T-helper 2 cell treated with Interferon-gamma antibody and Interleukin-4, amounts not matched to agents 5 μg/mL and 100 μg/mL, for 36 hours (primary cell): Measurements from ENCODE around the gene C17orf78.
"Not testable (repeated sequence)": the region's sequence is repeated elsewhere in the genome, so short reads cannot be mapped to it uniquely, and the experiment has no call there.

Experiments
- DNase-seq: peaks from one replicate; pipeline ENCODE4 v3.0.0; 2021; ENCODE audit warnings: low spot score
- H3K27ac Mint-ChIP-seq: one replicate; pipeline ENCODE4 v1.8.0; 2021; ENCODE audit warnings: mild to moderate bottlenecking, mixed read lengths
- H3K27me3 Mint-ChIP-seq: one replicate; pipeline ENCODE4 v1.8.0; 2021; ENCODE audit warnings: low read depth, mixed read lengths
- H3K36me3 Mint-ChIP-seq: one replicate; pipeline ENCODE4 v1.8.0; 2021; ENCODE audit warnings: low read depth, mixed read lengths
- H3K4me1 Mint-ChIP-seq: one replicate; pipeline ENCODE4 v1.8.0; 2021; ENCODE audit warnings: low read depth, mixed read lengths
- H3K4me3 Mint-ChIP-seq: one replicate; pipeline ENCODE4 v1.8.0; 2022; ENCODE audit warnings: mild to moderate bottlenecking, moderate library complexity, mixed read lengths
- H3K9me3 Mint-ChIP-seq: one replicate; pipeline ENCODE4 v1.8.0; 2021; ENCODE audit warnings: mixed read lengths

Gene C17orf78

DNA sequence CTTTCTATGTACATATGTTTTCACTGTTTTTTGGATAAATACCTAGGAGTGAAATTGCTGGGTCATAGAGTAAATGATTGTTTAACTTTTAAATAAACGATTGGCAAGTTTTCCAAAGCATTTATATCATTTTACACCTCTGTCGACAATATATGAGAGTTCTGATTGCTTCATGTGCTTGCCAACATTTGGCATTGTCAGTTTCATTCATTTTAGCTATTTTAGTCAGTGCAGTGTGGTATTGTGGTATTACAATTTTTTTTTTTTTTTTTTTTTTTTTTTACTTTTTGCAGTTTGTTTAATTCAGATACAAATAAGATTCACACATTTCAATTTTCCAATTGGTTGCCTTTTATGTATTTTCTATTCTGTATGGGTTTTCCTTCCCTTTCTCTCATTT lies 56.9 kb downstream of the C17orf78 start:
- Mint-ChIP-seq H3K9me3 (no peaks in the 10 kb centered on the region), H3K4me1 (peaks cover 24% of the 10 kb centered on the region), H3K36me3 (peaks cover 37% of the 10 kb centered on the region), H3K27me3 (no peaks in the 10 kb centered on the region), H3K4me3 (no peak overlapping the region), H3K27ac (no peak overlapping the region)
- DNase-seq, result no peak

DNA sequence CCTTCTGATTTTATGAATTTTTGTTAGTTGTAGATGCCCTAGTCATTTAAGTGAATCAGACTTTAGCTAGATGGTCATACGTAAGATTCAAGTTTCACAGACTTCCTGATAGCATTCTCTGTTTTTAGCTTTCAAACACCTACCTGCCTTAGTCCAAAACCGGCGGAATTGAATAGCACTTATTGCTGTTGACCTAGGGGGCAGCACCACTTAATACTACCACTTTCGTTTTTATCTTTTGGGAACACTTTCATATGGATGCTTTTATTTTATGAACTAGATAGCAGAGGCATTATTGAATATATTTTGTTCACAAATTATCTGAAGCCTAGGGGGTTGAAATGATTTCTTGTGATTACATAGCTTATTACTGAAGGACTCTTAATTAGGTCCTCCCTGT lies 62.4 kb downstream of the C17orf78 start:
- H3K36me3 Mint-ChIP-seq, result peaks cover 55% of the 10 kb centered on the region

DNA sequence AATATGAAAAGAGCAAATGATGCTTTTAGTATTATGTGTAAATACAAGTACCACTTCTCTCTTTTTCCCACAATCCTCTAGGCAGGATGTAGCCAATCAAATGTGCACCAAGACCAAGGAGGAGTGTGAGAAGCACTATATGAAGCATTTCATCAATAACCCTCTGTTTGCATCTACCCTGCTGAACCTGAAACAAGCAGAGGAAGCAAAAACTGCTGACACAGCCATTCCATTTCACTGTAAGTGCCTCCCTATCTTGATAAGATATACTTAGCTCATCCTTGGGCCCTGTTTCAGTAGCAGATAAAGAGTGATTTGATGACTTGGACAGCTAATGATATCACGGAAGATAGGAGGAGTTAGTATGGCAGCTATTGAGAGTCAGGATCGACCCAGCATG lies 64.6 kb downstream of the C17orf78 start:
- Mint-ChIP-seq H3K27ac (no peak overlapping the region), H3K36me3 (peaks cover 54% of the 10 kb centered on the region)

More for the DNA sequence above, 62.4 kb downstream of the C17orf78 start:
- Mint-ChIP-seq H3K4me3 (no peak overlapping the region), H3K27ac (no peak overlapping the region), H3K9me3 (no peaks in the 10 kb centered on the region), H3K27me3 (no peaks in the 10 kb centered on the region), H3K4me1 (peaks cover 11% of the 10 kb centered on the region)
- DNase-seq, result no peak

DNA sequence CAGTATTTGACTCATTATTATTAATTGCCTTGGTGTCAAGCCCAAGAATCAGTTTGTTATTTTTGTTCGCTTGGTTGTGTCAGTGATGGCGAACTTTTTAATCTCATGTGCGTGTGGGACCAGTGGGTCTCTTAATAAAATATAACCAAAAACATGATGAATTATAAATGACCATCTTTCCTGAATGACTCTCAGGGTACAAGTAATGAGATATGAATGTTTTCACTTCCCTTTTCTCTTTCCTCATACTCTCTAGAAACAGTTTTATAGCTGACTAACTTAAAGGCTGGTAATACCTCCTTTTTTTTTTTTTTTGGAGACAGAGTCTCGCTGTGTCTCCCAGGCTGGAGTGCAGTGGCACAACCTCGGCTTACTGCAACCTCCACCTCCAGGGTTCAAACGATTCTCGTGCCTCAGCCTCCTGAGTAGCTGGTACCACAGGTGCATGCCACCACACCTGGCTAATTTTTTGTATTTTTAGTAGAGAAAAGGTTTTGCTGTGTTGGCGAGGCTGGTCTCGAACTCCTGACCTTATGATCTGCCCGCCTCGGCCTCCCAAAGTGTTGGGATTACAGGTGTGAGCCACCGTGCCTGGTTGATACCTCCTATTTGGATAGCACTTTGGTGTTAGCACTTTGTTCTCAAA lies 65.7 kb downstream of the C17orf78 start:
- Mint-ChIP-seq H3K36me3 (peaks cover 56% of the 10 kb centered on the region), H3K4me1 (peaks cover 11% of the 10 kb centered on the region)
- not testable (repeated sequence) for H3K27ac Mint-ChIP-seq, H3K4me3 Mint-ChIP-seq, H3K9me3 Mint-ChIP-seq, H3K27me3 Mint-ChIP-seq, DNase-seq

More for the DNA sequence above, 64.6 kb downstream of the C17orf78 start:
- no peak overlapping the region for H3K4me3 Mint-ChIP-seq
- no peaks in the 10 kb centered on the region for H3K9me3 Mint-ChIP-seq
- no peak for DNase-seq
- H3K27me3 Mint-ChIP-seq, result no peaks in the 10 kb centered on the region
- peaks cover 11% of the 10 kb centered on the region for H3K4me1 Mint-ChIP-seq
